GM18909 (cell line): ENCODE measurements around the gene WDFY4.
A peak's percentile ranks its signal among the peaks of the same experiment; 100 is the strongest.

Experiments
- ATAC-seq: cut with Tn5 transposase; IDR thresholded peaks from one replicate; pipeline ENCODE4 v1.9.1; 2021; ENCODE audit warnings: mild to moderate bottlenecking; ENCODE audit not compliant: unreplicated experiment, poor library complexity

The WDFY4 gene

GRCh38 chr10:48739170-48739569 is 54.5 kb downstream of the WDFY4 start:
- ATAC-seq = no peak

- ATAC-seq = no peak
These were observed 55.5 kb downstream of the WDFY4 start for GRCh38 chr10:48740015-48740707.

GRCh38 chr10:48740988-48741387 is 56.3 kb downstream of the WDFY4 start:
- no peak for ATAC-seq

GRCh38 chr10:48742891-48743860 is 58.5 kb downstream of the WDFY4 start:
- ATAC-seq = no peak

GRCh38 chr10:48744587-48744986 is 59.9 kb downstream of the WDFY4 start:
- ATAC-seq = no peak

GRCh38 chr10:48745662-48746245 is 61.1 kb downstream of the WDFY4 start:
- no peak for ATAC-seq

GRCh38 chr10:48748573-48748972 is 63.9 kb downstream of the WDFY4 start:
- no peak for ATAC-seq

GRCh38 chr10:48749254-48749787 is 64.6 kb downstream of the WDFY4 start:
- no peak for ATAC-seq

- no peak for ATAC-seq
These were observed 65.3 kb downstream of the WDFY4 start for GRCh38 chr10:48750019-48750418.

GRCh38 chr10:48750991-48751390 is 66.3 kb downstream of the WDFY4 start:
- ATAC-seq = no peak

- ATAC-seq = no peak
These were observed 67.1 kb downstream of the WDFY4 start for GRCh38 chr10:48751730-48752129.

GRCh38 chr10:48758411-48758810 is 73.7 kb downstream of the WDFY4 start:
- ATAC-seq = no peak

- ATAC-seq = peak; percentile 93
These were observed 74.6 kb downstream of the WDFY4 start for GRCh38 chr10:48759113-48759901.

GRCh38 chr10:48760983-48761382 is 76.3 kb downstream of the WDFY4 start:
- no peak for ATAC-seq

GRCh38 chr10:48762064-48763042 is 77.7 kb downstream of the WDFY4 start:
- ATAC-seq = no peak

GRCh38 chr10:48763403-48763965 is 78.8 kb downstream of the WDFY4 start:
- ATAC-seq = no peak

GRCh38 chr10:48764486-48764885 is 79.8 kb downstream of the WDFY4 start:
- no peak for ATAC-seq

GRCh38 chr10:48765039-48765438 is 80.4 kb downstream of the WDFY4 start:
- ATAC-seq = peak; percentile 64

- ATAC-seq = peak; percentile 47
These were observed 80.9 kb downstream of the WDFY4 start for GRCh38 chr10:48765527-48765926.
